Psoas muscle (tissue), 8 donors: ENCODE results near the gene ZSWIM6. TPM values are rescaled to one million over a fixed set of nuclear protein-coding genes. Genes with fewer than 3 reads are reported as not detected.

Experiments
- ATAC-seq, 4 donors: fragments of 200-7000 bp; cut with Tn5 transposase; one replicate each; pipeline ENCODE4 v1.9.1; 2020; ENCODE audit warnings: moderate library complexity in 3 of 4, mild to moderate bottlenecking in 2 of 4
- DNase-seq, 2 donors: peaks; one replicate each; pipeline ENCODE4 v3.0.0-alpha.2; 2020
- H3K27ac ChIP-seq: fragments of 200-600 bp; one replicate; pipeline ENCODE4 v1.8.0; 2022
- H3K27me3 ChIP-seq, 3 donors: fragments of 200-600 bp in 1 of 3; one replicate each; pipeline versions ENCODE4 v1.6.1 to v1.8.0; 2013 to 2022; ENCODE audit warnings: low read length in 2 of 3, mild to moderate bottlenecking in 2 of 3, moderate library complexity in 1 of 3; ENCODE audit not compliant: insufficient read depth in 3 of 3
- H3K36me3 ChIP-seq, 2 donors: fragments of 200-600 bp in 1 of 2; one replicate each; pipeline versions ENCODE4 v1.6.1 to v1.8.0; 2013 to 2022; ENCODE audit warnings: low read depth in 1 of 2, mild to moderate bottlenecking in 1 of 2, moderate library complexity in 1 of 2; ENCODE audit not compliant: insufficient read depth in 1 of 2
- H3K4me1 ChIP-seq: fragments of 200-600 bp; one replicate; pipeline ENCODE4 v1.8.0; 2022
- H3K4me3 ChIP-seq: fragments of 200-600 bp; one replicate; pipeline ENCODE4 v1.8.0; 2022; ENCODE audit warnings: mild to moderate bottlenecking
- H3K9me3 ChIP-seq: fragments of 200-600 bp; one replicate; pipeline ENCODE4 v1.8.0; 2022
- CTCF ChIP-seq: fragments of 200-600 bp; IDR thresholded peaks from one replicate; pipeline ENCODE4 v1.8.0; 2022; ENCODE audit warnings: antibody characterized with exemption
- WGBS, 3 donors: extraction: QIAGEN DNeasy Blood & Tissue Kit; methylation state at CpG; one replicate each; pipeline versions ENCODE4 v1.1.6 to v1.1.7; 2013; 5-methylcytosine and 5-hydroxymethylcytosine counted together
- intact Hi-C, 2 donors: fragments of 100-400 bp; cut with DNase I; formaldehyde crosslinking; loops; one replicate each; pipeline versions ENCODE4 v1.11.0 to v1.14.2; 2022
- polyA plus RNA-seq, 3 donors: library from polyadenylated mRNA; stranded (reverse); fragments of 200-250 nt; gene quantifications; one replicate each; pipeline ENCODE4 v1.2.3, GENCODE V29; 2013
- total RNA-seq, 4 donors: library from RNA; stranded (reverse); fragmentation: NEBNext Ultra II Directional in 2 of 4; extraction: Animal tissue kit (Norgen Biotek cat#: 25700) in 2 of 4; gene quantifications; one replicate each; pipeline versions ENCODE4 v1.2.1 to v1.2.4, GENCODE V29; 2021 to 2023
- donor health status: healthy with polysubstance abuse.
- donor health status: DM: no; HTN: no; CAD: no; lungs with moderate emphysema.
- donor health status: Bipolar disorder and iron deficiency.
- donor health status: healthy.
- donor health status: DM: yes; HTN: yes; CAD: no.
- donor health status: DM: no; HTN: no; CAD: no.
- donor health status: DM: no; HTN: no; CAD: no.
- donor health status: DM: yes; HTN: yes; CAD: no.

ZSWIM6 gene
- total and polyA plus RNA-seq, 7 donors: 1.4 to 6.3 (median 4.0) TPM

GRCh38 chr5:61385627-61386026, 53.6 kb downstream of the ZSWIM6 start:
- DNase-seq (no peak), ATAC-seq (no peak)
- TF ChIP-seq CTCF: no peak
- WGBS, 3 donors: 92 to 96% (median 94%) methylated on average over 3 of the region's 3 CpGs
- Histone ChIP-seq H3K4me3 (no peak overlapping the region), H3K36me3 (no peaks in the 10 kb centered on the region), H3K4me1 (no peaks in the 10 kb centered on the region), H3K27me3 (no peaks in the 10 kb centered on the region), H3K9me3 (no peaks in the 10 kb centered on the region), H3K27ac (no peak overlapping the region)
- intact Hi-C loops: no loop called here

- Histone ChIP-seq H3K9me3 (no peaks in the 10 kb centered on the region), H3K27ac (no peak overlapping the region), H3K27me3 (no peaks in the 10 kb centered on the region), H3K4me3 (no peak overlapping the region), H3K4me1 (no peaks in the 10 kb centered on the region), H3K36me3 (no peaks in the 10 kb centered on the region)
- DNase-seq (no peak), ATAC-seq (no peak)
- 35 to 45% (median 40%) methylated on average over 2 of the region's 2 CpGs for WGBS, 3 donors
- intact Hi-C loops: no loop called here
- no peak for TF ChIP-seq CTCF
Observed at GRCh38 chr5:61386045-61386800, 54.2 kb downstream of the ZSWIM6 start.

- no peaks in the 10 kb centered on the region for H3K36me3 ChIP-seq
- H3K27ac ChIP-seq: no peak overlapping the region
- no peak for TF ChIP-seq CTCF
- H3K9me3 ChIP-seq: no peaks in the 10 kb centered on the region
- H3K4me1 ChIP-seq: no peaks in the 10 kb centered on the region
- no peak for DNase-seq
- intact Hi-C loops: no loop called here
- no peaks in the 10 kb centered on the region for H3K27me3 ChIP-seq
- ATAC-seq: no peak
- WGBS, 3 donors: 65 to 78% (median 75%) methylated on average over 3 of the region's 3 CpGs
- no peak overlapping the region for H3K4me3 ChIP-seq
Observed at GRCh38 chr5:61389609-61390008, 57.6 kb downstream of the ZSWIM6 start.

GRCh38 chr5:61394078-61394704, 62.1 kb downstream of the ZSWIM6 start:
- Histone ChIP-seq H3K36me3 (no peaks in the 10 kb centered on the region), H3K4me1 (peaks cover 12% of the 10 kb centered on the region), H3K27ac (no peak overlapping the region), H3K27me3 (no peaks in the 10 kb centered on the region), H3K9me3 (no peaks in the 10 kb centered on the region), H3K4me3 (no peak overlapping the region)
- 84 to 91% (median 85%) methylated on average over 1 of the region's 1 CpG for WGBS, 3 donors
- DNase-seq: no peak
- intact Hi-C loops: no loop called here
- no peak for TF ChIP-seq CTCF
- ATAC-seq: peak in 1 of 4 donors; percentile 33
